GM19023 (cell line): Measurements from ENCODE around the gene RIPOR1.
A peak's percentile ranks its signal among the peaks of the same experiment; 100 is the strongest.
"Not testable (repeated sequence)": the region's sequence is repeated elsewhere in the genome, so short reads cannot be mapped to it uniquely, and the experiment has no call there.

Experiments
- ATAC-seq: cut with Tn5 transposase; IDR thresholded peaks from one replicate; pipeline ENCODE4 v1.9.1; 2021; ENCODE audit warnings: mild to moderate bottlenecking, moderate library complexity; ENCODE audit not compliant: unreplicated experiment

The RIPOR1 gene, protein sequence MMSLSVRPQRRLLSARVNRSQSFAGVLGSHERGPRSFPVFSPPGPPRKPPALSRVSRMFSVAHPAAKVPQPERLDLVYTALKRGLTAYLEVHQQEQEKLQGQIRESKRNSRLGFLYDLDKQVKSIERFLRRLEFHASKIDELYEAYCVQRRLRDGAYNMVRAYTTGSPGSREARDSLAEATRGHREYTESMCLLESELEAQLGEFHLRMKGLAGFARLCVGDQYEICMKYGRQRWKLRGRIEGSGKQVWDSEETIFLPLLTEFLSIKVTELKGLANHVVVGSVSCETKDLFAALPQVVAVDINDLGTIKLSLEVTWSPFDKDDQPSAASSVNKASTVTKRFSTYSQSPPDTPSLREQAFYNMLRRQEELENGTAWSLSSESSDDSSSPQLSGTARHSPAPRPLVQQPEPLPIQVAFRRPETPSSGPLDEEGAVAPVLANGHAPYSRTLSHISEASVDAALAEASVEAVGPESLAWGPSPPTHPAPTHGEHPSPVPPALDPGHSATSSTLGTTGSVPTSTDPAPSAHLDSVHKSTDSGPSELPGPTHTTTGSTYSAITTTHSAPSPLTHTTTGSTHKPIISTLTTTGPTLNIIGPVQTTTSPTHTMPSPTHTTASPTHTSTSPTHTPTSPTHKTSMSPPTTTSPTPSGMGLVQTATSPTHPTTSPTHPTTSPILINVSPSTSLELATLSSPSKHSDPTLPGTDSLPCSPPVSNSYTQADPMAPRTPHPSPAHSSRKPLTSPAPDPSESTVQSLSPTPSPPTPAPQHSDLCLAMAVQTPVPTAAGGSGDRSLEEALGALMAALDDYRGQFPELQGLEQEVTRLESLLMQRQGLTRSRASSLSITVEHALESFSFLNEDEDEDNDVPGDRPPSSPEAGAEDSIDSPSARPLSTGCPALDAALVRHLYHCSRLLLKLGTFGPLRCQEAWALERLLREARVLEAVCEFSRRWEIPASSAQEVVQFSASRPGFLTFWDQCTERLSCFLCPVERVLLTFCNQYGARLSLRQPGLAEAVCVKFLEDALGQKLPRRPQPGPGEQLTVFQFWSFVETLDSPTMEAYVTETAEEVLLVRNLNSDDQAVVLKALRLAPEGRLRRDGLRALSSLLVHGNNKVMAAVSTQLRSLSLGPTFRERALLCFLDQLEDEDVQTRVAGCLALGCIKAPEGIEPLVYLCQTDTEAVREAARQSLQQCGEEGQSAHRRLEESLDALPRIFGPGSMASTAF

DNA sequence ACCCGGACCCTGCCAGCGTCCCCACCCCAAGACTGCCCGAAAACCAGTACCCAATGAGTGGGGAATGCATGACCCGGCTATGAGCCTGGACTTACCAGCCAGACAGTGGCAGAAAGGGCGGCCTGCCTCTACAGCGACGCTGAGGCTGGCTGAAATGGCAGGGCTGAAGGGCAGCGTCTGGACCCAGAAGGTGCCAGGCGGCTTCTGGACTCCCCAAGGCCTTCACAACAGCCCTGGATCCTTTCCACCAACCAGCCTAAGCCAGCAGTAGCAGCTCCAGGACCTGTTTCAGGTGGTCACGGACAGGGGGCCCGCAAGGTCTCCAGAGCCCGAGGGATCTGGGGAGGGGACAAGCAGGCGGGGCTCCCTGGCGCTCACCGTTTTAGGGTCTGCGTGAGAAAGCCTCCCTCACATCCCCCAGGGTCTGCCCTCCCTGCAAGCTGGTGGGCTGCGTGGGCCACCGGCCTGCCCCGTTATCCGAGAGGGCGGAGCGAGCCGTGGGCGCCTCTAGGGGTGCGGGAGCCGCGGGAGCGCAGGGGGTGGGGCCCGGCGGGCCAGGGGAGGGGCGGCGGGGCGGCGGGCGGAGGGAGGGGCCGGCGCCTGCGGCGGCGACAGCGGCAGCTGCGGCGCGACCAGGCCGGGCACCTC is at the start of gene RIPOR1:
RIPOR1 (plus strand) TSS at position 608 of the 648 bp plus-strand sequence. CDS start 9,618 bp downstream, outside the sequence.
- peak; percentile 29 for ATAC-seq

DNA sequence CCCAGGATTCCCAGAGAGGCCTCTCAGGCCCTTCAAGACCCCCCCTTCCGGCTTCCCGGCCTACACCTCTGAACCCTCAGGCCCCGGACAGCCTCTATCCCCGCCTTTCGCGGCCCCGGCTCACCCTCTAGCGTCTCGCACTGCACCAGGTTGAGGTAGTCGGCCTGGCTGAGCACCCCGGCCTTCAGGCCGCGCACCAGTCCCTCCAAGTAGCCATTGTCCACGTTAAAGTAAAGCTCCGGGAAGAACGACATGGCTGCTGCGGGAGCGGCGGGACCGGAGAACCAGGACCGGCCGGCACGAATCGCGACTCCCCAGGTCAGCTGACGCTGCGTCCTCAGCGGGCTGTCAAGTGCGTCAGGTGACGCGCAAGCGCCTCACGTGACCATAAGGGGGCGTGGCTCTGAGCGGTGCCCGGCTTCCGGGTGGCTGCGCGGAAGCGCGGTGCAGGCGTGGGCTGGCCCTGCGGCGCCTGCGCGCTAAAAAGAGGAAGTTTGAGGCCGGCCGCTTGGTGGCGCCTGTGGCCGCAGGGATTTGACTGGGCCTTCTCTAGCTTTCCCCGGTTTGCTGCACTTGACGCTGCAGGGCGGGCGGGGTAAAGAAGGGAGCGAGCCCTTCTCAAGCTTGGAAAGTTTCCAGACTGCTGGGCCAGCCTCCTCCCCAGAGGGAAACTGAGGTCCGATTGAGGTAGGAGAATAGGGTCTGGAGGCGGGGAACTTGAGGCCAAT is 47.6 kb upstream of the RIPOR1 start, which contains the start of gene ATP6V0D1:
ATP6V0D1 (minus strand) TSS at position 325 of the 728 bp plus-strand sequence; CDS start at position 254, 71 bp downstream.
- ATAC-seq, result peak; percentile 90

DNA sequence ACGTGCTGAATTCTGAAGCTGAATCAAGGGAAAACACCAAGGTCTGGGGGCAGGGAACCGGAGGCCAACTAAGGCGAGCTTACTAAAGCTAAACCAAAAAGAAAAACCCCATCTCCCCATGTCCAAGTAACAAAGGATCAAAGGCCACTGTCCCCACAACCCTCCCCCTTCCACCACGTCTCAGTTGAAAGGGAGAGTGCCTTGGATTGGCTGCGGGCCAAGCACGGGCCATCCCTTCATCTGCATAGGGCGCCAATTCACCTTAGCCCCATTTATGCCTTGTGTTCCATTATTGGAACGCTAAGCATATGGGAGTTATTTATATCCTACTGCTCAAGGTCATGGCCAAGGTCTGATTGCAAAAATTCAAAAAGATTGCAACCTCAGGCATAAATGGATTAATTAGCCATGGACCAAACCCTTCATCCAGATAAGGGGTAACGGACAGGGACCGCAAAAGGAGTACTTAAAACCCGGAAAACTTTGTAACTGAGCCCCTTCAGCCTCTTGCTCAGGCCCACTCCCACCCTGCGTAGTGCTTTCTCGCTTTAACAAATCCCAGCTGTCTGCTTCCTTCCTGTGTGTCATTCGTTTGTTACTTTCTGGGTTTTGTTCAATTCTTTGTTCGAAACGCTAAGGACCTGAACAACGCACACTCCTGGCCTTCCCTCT is 46.9 kb upstream of the RIPOR1 start:
- ATAC-seq, result peak; percentile 9

DNA sequence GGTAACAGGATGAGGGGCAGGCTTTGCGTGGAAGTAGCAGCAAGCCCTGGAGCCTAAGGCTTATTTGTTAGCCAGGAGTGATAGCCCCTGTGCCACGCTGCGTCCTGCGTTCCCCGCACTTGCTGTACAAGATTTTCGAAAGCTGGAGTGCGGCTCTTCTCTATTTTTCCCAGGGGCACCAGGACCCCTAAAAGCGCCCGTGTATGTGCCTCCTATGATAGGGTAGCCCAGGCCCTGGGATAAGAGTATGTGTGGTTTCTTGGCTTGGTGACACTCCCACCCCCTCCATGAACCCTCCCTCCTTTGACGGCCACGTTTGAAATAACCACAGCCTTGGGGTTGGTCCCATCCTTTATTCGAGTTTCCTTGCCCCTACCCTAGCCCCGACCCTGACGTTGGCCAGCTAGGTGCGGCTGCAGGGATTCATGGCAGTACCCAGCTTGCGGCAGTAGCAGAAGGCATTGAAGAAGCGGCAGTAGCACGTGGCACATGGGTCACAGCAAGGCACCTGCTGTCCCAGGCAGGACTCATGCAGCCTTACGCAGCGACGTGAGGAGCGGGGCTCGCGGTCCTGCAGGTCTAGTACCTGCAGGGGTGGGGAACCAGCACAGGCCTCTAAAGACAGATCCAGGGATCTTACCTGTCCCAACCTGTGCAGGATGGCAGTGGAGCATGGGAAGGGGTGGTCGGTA is 46.2 kb upstream of the RIPOR1 start:
- ATAC-seq, result no peak

- no peak for ATAC-seq
These were observed 45.5 kb upstream of the RIPOR1 start, which contains the start of gene AGRP for GRCh38 chr16:67483150-67483549. Gene AGRP, minus strand, starts transcription at chr16:67483547. Its CDS starts 149 bp downstream, at chr16:67483398.

DNA sequence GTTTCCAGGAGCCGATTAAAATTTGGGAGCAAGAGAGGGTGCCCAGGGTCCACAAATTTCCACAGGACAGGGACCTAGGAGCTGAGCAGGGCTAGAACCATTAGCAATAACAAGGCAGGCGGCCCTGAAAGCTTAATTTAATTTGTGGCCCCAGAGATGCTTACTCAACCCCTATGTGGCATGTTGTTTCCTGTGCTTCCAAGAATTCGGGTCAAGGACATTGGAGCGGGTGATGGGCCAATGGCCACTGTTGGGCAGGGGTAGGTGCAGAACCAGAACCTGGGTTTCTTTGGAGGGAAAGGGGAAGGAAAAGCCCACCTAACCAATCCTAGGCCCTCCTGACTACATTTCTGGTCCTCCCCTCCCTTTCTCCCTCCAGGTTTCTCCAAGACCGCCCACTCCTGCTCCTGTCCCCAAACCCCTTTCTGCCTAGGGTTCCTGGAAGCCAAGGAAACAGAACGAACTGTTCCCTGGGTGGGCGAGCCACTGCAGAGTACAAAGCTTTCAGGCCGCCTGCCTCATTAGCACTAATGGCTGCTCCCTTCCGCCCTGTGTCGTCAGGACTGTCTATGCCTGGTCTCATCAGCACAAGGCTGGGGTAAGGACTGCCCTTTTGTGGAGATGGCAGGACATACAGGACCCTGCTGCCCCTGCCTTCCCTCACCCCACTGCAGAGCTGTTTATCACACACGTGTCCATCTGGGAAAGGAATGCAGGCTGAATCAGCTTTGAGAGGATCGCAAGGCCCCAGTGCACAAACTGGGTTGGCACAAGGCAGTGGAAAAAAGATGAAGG is 44.7 kb upstream of the RIPOR1 start:
- no peak for ATAC-seq

DNA sequence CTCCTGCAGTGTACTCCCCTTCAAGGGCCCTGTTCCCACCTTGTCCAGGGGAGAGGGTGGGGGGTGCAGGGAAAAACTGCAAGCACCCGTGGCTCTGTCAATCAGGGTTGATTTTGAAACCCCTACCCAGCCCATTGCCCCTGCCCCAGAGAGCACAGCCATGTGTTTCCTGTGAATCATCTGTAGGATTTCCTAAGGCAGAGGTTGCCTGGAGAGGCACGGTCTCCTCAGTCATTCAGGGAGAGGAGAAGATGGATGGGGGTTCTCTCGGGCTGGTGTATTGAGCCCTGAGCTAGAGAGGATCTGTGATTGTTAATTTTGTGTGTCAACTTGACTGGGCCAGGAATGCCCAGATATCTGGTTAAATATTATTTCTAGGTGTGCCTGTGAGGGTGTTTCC is 41.8 kb upstream of the RIPOR1 start:
- ATAC-seq, result no peak

GRCh38 chr16:67487561-67487960 is 41.1 kb upstream of the RIPOR1 start:
- ATAC-seq, result not testable (repeated sequence)

DNA sequence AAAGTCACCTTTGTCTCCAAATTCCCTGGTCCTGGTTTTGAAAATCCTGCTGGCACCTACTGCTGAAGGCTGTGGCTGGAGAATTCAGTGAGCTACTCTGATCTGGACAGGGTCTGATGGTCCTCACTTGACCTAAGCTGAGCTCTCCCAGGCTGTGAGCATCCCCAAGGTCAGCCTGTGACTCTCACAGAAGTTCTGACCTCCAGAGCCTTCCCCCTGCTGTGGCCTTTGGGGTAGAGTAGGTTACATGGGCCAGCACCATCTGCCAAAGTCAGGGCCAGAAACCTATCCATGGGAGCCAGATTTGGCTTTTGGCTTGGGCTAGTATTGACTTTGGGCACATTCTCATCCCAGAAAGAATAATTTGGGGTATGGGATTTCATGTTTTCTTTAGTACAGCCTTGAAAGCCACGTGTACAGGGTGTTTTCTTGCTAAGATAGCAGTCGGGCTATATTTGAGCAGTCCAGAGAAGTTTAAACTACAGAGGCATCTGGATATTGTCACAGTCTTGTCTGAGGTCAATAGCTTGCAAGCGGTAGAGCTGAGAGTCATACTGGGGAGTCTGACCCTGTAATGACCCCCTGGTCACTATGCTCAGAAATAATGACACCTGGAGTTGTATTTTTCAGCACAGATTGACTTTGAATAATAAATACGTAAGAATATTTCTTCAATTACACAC is 39.1 kb upstream of the RIPOR1 start:
- peak; percentile 8 for ATAC-seq

- no peak for ATAC-seq
These were observed 38.1 kb upstream of the RIPOR1 start for GRCh38 chr16:67490335-67491096.

DNA sequence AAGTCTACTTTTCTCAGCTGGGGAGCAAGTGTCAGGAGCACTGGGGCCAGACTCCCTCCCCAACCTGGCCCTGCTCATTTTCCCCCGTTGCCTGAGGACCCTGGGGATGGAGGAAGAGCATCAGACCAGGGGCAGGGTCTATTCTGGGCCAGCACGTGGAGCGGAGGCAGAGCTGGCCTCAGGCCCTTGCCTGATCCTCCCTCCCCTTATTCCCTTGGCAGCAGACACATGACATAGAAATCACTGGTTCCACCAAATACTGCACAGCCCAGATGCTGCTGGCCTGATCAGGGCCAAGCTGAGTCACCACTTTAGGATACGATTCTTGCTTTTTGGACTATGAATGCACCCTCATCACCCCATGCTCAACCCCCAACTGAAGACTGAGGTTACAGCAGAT is 29.5 kb upstream of the RIPOR1 start:
- ATAC-seq, result no peak

DNA sequence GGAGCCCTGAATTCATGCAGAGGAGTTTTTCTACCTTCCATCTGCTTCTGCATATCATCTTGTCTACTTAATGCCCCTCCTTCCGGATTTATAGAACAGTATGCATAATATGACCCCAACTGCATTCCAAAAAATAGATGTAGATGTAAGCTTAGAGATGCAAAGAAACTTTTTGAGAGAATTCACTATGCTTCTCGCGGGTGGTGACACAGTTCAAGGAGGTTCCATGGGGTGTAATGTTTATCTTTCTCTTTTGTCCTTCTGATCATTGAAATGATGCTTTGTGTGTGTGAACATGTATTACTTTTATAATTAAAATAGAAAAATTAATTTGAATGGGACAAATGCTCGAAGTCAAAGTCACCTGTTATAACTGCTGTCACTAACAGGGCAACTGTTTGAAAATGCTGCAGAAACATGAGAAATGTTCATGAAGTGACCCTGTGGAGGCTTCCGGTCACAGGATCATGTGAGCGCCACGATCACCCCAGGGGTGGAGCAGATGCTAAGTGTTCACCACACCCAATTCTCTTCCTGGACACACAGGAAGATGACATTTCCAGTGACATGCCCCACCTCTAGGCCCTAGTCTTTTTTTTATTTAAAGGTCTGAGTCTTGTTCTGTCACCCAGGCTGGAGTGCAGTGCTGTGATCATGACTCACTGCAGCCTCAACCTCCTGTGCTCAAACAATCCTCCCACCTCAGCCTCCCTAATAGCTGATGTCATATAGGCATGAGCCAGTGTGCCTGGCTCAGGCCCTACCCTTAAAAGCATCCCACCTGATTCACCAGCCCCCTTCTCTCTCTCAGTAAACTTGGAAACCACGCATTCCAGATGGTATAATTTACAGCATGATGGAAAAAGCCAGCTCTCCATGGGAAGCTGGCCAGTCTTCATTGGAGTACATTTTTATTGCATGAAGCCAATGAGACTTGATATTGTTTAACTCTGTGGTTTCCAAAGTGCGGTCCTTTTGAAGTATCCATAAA is 24.3 kb upstream of the RIPOR1 start:
- ATAC-seq, result no peak

GRCh38 chr16:67506468-67506867 is 22.2 kb upstream of the RIPOR1 start:
- no peak for ATAC-seq

DNA sequence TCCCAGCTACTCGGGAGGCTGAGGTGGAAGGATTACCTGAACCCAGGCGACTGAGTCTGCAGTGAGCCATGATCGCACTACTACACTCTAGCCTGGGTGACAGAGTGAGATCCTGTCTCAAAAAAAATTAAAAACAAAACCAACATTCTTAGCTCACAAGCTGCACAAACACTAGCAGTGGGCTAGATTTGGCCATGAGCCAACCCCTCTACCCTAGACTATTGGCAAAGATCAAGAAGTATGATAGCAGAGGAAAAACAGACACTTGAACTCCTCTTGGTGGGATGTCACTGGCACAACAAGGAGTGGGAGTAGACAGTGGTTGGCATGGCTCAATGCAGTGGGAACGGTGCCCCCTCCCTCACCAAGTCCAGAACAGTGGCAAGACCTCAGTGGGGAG is 19.6 kb upstream of the RIPOR1 start:
- ATAC-seq, result no peak

GRCh38 chr16:67513892-67514291 is 14.7 kb upstream of the RIPOR1 start:
- ATAC-seq, result not testable (repeated sequence)
